NCI-H1930 (cell line): Measurements from ENCODE around the gene OR2V2.
"Not testable (repeated sequence)": the region's sequence is repeated elsewhere in the genome, so short reads cannot be mapped to it uniquely, and the experiment has no call there.

Source experiments
- DNase-seq, 2 experiments: peaks; one replicate each; lab custom pipeline; 2025; lab: John Stamatoyannopoulos, UW

OR2V2 gene

GRCh38 chr5:181114844-181115778 is 32.3 kb upstream of the OR2V2 start:
- no peak for DNase-seq

GRCh38 chr5:181118369-181118768 is 29.0 kb upstream of the OR2V2 start:
- no peak for DNase-seq

GRCh38 chr5:181119105-181119504 is 28.3 kb upstream of the OR2V2 start:
- DNase-seq: no peak

GRCh38 chr5:181120306-181120705 is 27.1 kb upstream of the OR2V2 start:
- DNase-seq: no peak

GRCh38 chr5:181120761-181121160 is 26.6 kb upstream of the OR2V2 start:
- no peak for DNase-seq

- DNase-seq: no peak
Observed at GRCh38 chr5:181121675-181122561, 25.5 kb upstream of the OR2V2 start.

- DNase-seq: no peak
Observed at GRCh38 chr5:181124526-181124925, 22.9 kb upstream of the OR2V2 start.

- DNase-seq: no peak
Observed at GRCh38 chr5:181126841-181127240, 20.5 kb upstream of the OR2V2 start.

GRCh38 chr5:181127456-181127855 is 19.9 kb upstream of the OR2V2 start:
- no peak for DNase-seq

- no peak for DNase-seq
Observed at GRCh38 chr5:181127907-181128626, 19.3 kb upstream of the OR2V2 start.

- no peak for DNase-seq
Observed at GRCh38 chr5:181129601-181130000, 17.8 kb upstream of the OR2V2 start.

GRCh38 chr5:181130081-181130480 is 17.3 kb upstream of the OR2V2 start:
- DNase-seq: not testable (repeated sequence)

- no peak for DNase-seq
Observed at GRCh38 chr5:181130832-181131496, 16.4 kb upstream of the OR2V2 start, which contains the start of gene OR2V1. Gene OR2V1, minus strand, starts transcription at chr5:181131169. Its CDS starts 5,865 bp downstream, at chr5:181125304.

GRCh38 chr5:181131514-181131913 is 15.9 kb upstream of the OR2V2 start:
- no peak for DNase-seq

- DNase-seq: no peak
Observed at GRCh38 chr5:181133083-181133482, 14.3 kb upstream of the OR2V2 start.

- no peak for DNase-seq
Observed at GRCh38 chr5:181133610-181134231, 13.7 kb upstream of the OR2V2 start.

GRCh38 chr5:181134259-181134658 is 13.1 kb upstream of the OR2V2 start:
- DNase-seq: no peak

- no peak for DNase-seq
Observed at GRCh38 chr5:181136361-181136955, 10.9 kb upstream of the OR2V2 start.

GRCh38 chr5:181138258-181138657 is 9.1 kb upstream of the OR2V2 start:
- DNase-seq: no peak

- DNase-seq: no peak
Observed at GRCh38 chr5:181140766-181141165, 6.6 kb upstream of the OR2V2 start.

- DNase-seq: no peak
Observed at GRCh38 chr5:181142054-181142453, 5.3 kb upstream of the OR2V2 start.
